B cell (primary cell): ENCODE measurements around the gene TMEM185B. TPM values are rescaled to one million over a fixed set of nuclear protein-coding genes. Genes with fewer than 3 reads are reported as not detected.

ENCODE experiments used
- ATAC-seq: fragments of 200-7000 bp; cut with Tn5 transposase; one replicate; pipeline ENCODE4 v1.10.0; 2021; ENCODE audit warnings: low read depth, mild to moderate bottlenecking, moderate number of reproducible peaks, moderate library complexity
- CTCF ChIA-PET: fragments of 350-600 bp; sonication (Branson Sonifier 250); formaldehyde crosslinking; loops from one replicate; lab custom pipeline; 2021; ENCODE audit warnings: antibody characterized with exemption, inconsistent platforms; lab: Charles Lee
- POLR2A ChIA-PET: fragments of 350-600 bp; sonication (Branson Sonifier 250); formaldehyde crosslinking; loops from one replicate; lab custom pipeline; 2021; ENCODE audit warnings: antibody characterized with exemption; lab: Charles Lee
- DNase-seq: peaks from one replicate; pipeline ENCODE4 v3.0.0; 2013
- H2AFZ ChIP-seq: 2 replicates; pipeline ENCODE4 v1.6.1; 2012; ENCODE audit warnings: mild to moderate bottlenecking, low read depth, low read length; ENCODE audit not compliant: insufficient read depth, poor library complexity, severe bottlenecking
- H3K27ac ChIP-seq, 2 donors: 1 replicate in 1 of 2; 2 replicates in 1 of 2; pipeline ENCODE4 v1.5.1; 2012 to 2013; ENCODE audit warnings: low read length in 2 of 2, mild to moderate bottlenecking in 2 of 2, moderate library complexity in 1 of 2
- H3K27me3 ChIP-seq, 4 experiments: fragments of 200-600 bp in 1 of 4; sonication (generic) in 1 of 4; replicated peaks in 1 of 4; 1 replicate in 2 of 4; 2 replicates in 2 of 4; pipeline versions ENCODE4 v1.6.1 to v1.7.0; 2013 to 2016; ENCODE audit warnings: low read length in 3 of 4, mild to moderate bottlenecking in 2 of 4, mixed read lengths in 1 of 4, moderate library complexity in 1 of 4; ENCODE audit not compliant: insufficient read depth in 4 of 4, control insufficient read depth in 3 of 4; ENCODE audit errors: control extremely low read depth in 1 of 4
- H3K36me3 ChIP-seq, 2 experiments: replicated peaks in 1 of 2; 1 replicate in 1 of 2; 2 replicates in 1 of 2; pipeline versions ENCODE4 v1.6.1 to v1.7.1; 2013; ENCODE audit warnings: low read length in 1 of 2; ENCODE audit not compliant: insufficient read depth in 2 of 2, control insufficient read depth in 1 of 2; ENCODE audit errors: control extremely low read depth in 1 of 2, extremely low read depth in 1 of 2
- H3K4me1 ChIP-seq, 2 donors: fragments of 200-600 bp in 1 of 2; sonication (generic) in 1 of 2; 1 replicate in 1 of 2; 2 replicates in 1 of 2; pipeline versions ENCODE4 v1.5.1 to v1.6.1; 2013 to 2017; ENCODE audit warnings: low read length in 2 of 2; ENCODE audit not compliant: control insufficient read depth in 2 of 2, insufficient read depth in 2 of 2
- H3K4me2 ChIP-seq: replicated peaks from 2 replicates; pipeline ENCODE3; 2012; ENCODE audit warnings: mild to moderate bottlenecking, low read depth, low read length; ENCODE audit not compliant: poor library complexity, severe bottlenecking
- H3K4me3 ChIP-seq, 5 experiments: fragments of 200-600 bp in 1 of 5; sonication (generic) in 1 of 5; 1 replicate in 3 of 5; 2 replicates in 2 of 5; pipeline versions ENCODE4 v1.5.1 to v1.7.0; 2011 to 2016; ENCODE audit warnings: low read length in 4 of 5, mild to moderate bottlenecking in 4 of 5, low read depth in 2 of 5, control low read depth in 1 of 5, moderate library complexity in 1 of 5; ENCODE audit not compliant: insufficient read depth in 1 of 5; ENCODE audit errors: control extremely low read depth in 1 of 5, extremely low read depth in 1 of 5
- H3K79me2 ChIP-seq: fragments of 200-600 bp; sonication (generic); one replicate; pipeline ENCODE4 v1.6.0; 2016; ENCODE audit warnings: low read length; ENCODE audit not compliant: control insufficient read depth, insufficient read depth
- H3K9ac ChIP-seq: fragments of 200-600 bp; sonication (generic); 2 replicates; pipeline ENCODE4 v1.6.1; 2017; ENCODE audit warnings: mild to moderate bottlenecking, low read length, moderate library complexity
- H3K9me3 ChIP-seq, 3 donors: one replicate each; pipeline versions ENCODE4 v1.6.1 to v1.7.1; 2013; ENCODE audit warnings: low read length in 2 of 3; ENCODE audit not compliant: control insufficient read depth in 2 of 3, insufficient read depth in 1 of 3; ENCODE audit errors: control extremely low read depth in 1 of 3
- H4K20me1 ChIP-seq: 2 replicates; pipeline ENCODE4 v1.6.0; 2012; ENCODE audit warnings: mild to moderate bottlenecking, low read length; ENCODE audit not compliant: insufficient read depth, control insufficient read depth, poor library complexity, severe bottlenecking
- H3K27ac Mint-ChIP-seq: one replicate; pipeline ENCODE4 v1.8.0; 2021; ENCODE audit warnings: mixed read lengths
- H3K27me3 Mint-ChIP-seq: one replicate; pipeline ENCODE4 v1.8.0; 2021; ENCODE audit warnings: mixed read lengths
- H3K4me1 Mint-ChIP-seq: one replicate; pipeline ENCODE4 v1.8.0; 2021; ENCODE audit warnings: mixed read lengths
- H3K4me3 Mint-ChIP-seq: one replicate; pipeline ENCODE4 v1.8.0; 2021; ENCODE audit warnings: mixed read lengths
- H3K9me3 Mint-ChIP-seq: one replicate; pipeline ENCODE4 v1.8.0; 2022; ENCODE audit warnings: mixed read lengths; ENCODE audit not compliant: insufficient read depth
- CTCF ChIP-seq: fragments of 200-600 bp; IDR thresholded peaks from one replicate; pipeline ENCODE4 v1.8.0; 2022; ENCODE audit warnings: antibody characterized with exemption, mild to moderate bottlenecking
- EZH2 ChIP-seq: IDR thresholded peaks from 2 replicates; pipeline ENCODE4 v1.6.1; 2012; ENCODE audit warnings: borderline replicate concordance, low read depth, mild to moderate bottlenecking, moderate library complexity, low read length; ENCODE audit not compliant: insufficient read depth, poor library complexity, severe bottlenecking
- WGBS: methylation state at CpG from one replicate; pipeline ENCODE4 v1.1.5; 2013; ENCODE audit warnings: missing lambda C conversion rate; ENCODE audit not compliant: insufficient coverage; 5-methylcytosine and 5-hydroxymethylcytosine counted together
- intact Hi-C: fragments of 100-400 bp; cut with micrococcal nuclease; formaldehyde crosslinking; loops from one replicate; pipeline ENCODE4 v1.10.0; 2022
- polyA plus RNA-seq: library from polyadenylated mRNA; depleted of rRNA; stranded (reverse); fragments of >200 nt; gene quantifications from 2 replicates; pipeline ENCODE4 v1.2.3, GENCODE V29; 2012
- total RNA-seq, 2 donors: library from RNA; stranded (reverse); fragments of 120-200 nt in 1 of 2; gene quantifications; 1 replicate in 1 of 2; 2 replicates in 1 of 2; pipeline versions ENCODE4 v1.2.3 to v1.2.4, GENCODE V29; 2013 to 2022

TMEM185B gene
- total and polyA plus RNA-seq, 2 donors (not counting 1 experiment from before 2014, with no cell fraction given), result 29.6 to 36.4 TPM

DNA sequence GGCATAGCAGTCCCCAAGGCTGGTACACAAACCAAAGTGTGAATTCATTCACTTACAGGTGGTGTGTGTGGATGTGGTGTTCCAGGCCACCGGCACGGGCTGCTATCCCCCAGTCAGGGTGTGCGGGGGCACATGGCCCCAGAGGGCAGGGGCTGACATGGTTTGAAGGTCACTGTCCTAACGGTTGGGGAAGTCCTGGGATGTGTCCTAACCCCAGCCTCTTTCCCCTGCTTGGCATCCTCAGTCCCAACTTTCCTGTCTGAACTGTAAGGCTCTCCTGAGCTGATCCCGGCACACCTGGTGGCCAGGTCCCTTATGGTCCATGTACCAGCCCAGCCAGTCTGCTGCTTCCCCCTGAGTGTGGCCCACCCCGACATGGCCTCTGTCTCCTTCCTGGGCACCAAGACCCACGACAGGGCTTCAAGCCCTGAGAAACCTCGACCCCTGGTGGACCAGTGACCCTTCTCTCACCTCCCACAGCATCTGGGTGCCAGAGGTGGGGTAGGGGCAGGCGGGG, 2.4 kb upstream of the TMEM185B start:
- H3K79me2 ChIP-seq, result peaks cover 26% of the 10 kb centered on the region
- Mint-ChIP-seq H3K4me3 (peak overlapping the region; percentile 50), H3K27ac (no peak overlapping the region), H3K9me3 (no peaks in the 10 kb centered on the region), H3K4me1 (peaks cover 53% of the 10 kb centered on the region), H3K27me3 (no peaks in the 10 kb centered on the region)
- H3K27ac ChIP-seq, result no peak overlapping the region
- peaks cover 26 to 37% of the 10 kb centered on the region in 2 donors for H3K4me1 ChIP-seq
- H3K9me3 ChIP-seq, result peaks cover 0 to 9% (median 2%) of the 10 kb centered on the region in 3 donors
- POLR2A ChIA-PET, result no interaction called here
- CTCF ChIA-PET, result interaction anchor here (1.0 kb wide), 1 partner anchor 51 kb away, joined by 3 read pairs; no protein-coding TSS in a partner anchor
- WGBS, result 95% methylated on average over 7 of the region's 9 CpGs
- H2AFZ ChIP-seq, result no peak overlapping the region
- H3K4me3 ChIP-seq, result no peak overlapping the region
- DNase-seq (no peak), ATAC-seq (no peak)
- intact Hi-C loops, result no loop called here
- no peak overlapping the region for H3K4me2 ChIP-seq
- peaks cover 0 to 2% of the 10 kb centered on the region in 2 experiments for H3K36me3 ChIP-seq
- H4K20me1 ChIP-seq, result peaks cover 8% of the 10 kb centered on the region
- H3K9ac ChIP-seq, result no peak overlapping the region
- TF ChIP-seq CTCF (no peak), EZH2 (no peak)
- H3K27me3 ChIP-seq, result no peaks in the 10 kb centered on the region

GRCh38 chr2:120224735-120225548, 1.7 kb upstream of the TMEM185B start:
- no peak for DNase-seq
- peak overlapping the region; percentile 89 for H3K4me3 Mint-ChIP-seq
- Histone ChIP-seq H3K9ac (no peak overlapping the region), H3K9me3 (peaks cover 0 to 9% (median 2%) of the 10 kb centered on the region in 3 donors), H3K79me2 (peaks cover 25% of the 10 kb centered on the region), H3K27ac (no peak overlapping the region), H3K27me3 (no peaks in the 10 kb centered on the region), H4K20me1 (peaks cover 8% of the 10 kb centered on the region), H2AFZ (no peak overlapping the region), H3K4me3 (no peak overlapping the region), H3K4me2 (peak overlapping the region; percentile 81), H3K4me1 (peaks cover 25 to 30% of the 10 kb centered on the region in 2 donors), H3K36me3 (peaks cover under 1 to 8% of the 10 kb centered on the region in 2 experiments)
- H3K9me3 Mint-ChIP-seq, result no peaks in the 10 kb centered on the region
- peaks cover 51% of the 10 kb centered on the region for H3K4me1 Mint-ChIP-seq
- intact Hi-C loops, result loop anchor here (5.0 kb wide), 1 partner anchor 858 kb away; the partner anchor contains the start of genes C2orf76 and DBI
- CTCF ChIA-PET, result interaction anchor here (1.0 kb wide), 1 partner anchor 50 kb away, joined by 3 read pairs; no protein-coding TSS in a partner anchor
- TF ChIP-seq CTCF, result no peak
- TF ChIP-seq EZH2, result no peak
- H3K27me3 Mint-ChIP-seq, result no peaks in the 10 kb centered on the region
- no peak for ATAC-seq
- POLR2A ChIA-PET, result no interaction called here
- H3K27ac Mint-ChIP-seq, result peak overlapping the region; percentile 71
- 98% methylated on average over 9 of the region's 9 CpGs for WGBS
